NCI-H2171 (cell line): ENCODE measurements around the gene IL20RA.
A peak's percentile ranks its signal among the peaks of the same experiment; 100 is the strongest.
"Not testable (repeated sequence)": the region's sequence is repeated elsewhere in the genome, so short reads cannot be mapped to it uniquely, and the experiment has no call there.

Source experiments
- DNase-seq: peaks from one replicate; lab custom pipeline; 2025; lab: John Stamatoyannopoulos, UW

Gene IL20RA

GRCh38 chr6:136971609-136972008, 73.2 kb downstream of the IL20RA start:
- DNase-seq, result no peak

- no peak for DNase-seq
Measured at GRCh38 chr6:136969930-136970329, 74.8 kb downstream of the IL20RA start.

- DNase-seq, result no peak
Measured at GRCh38 chr6:136969433-136969832, 75.3 kb downstream of the IL20RA start.

- no peak for DNase-seq
Measured at GRCh38 chr6:136968837-136969236, 75.9 kb downstream of the IL20RA start.

- peak; percentile 30 for DNase-seq
Measured at GRCh38 chr6:136967876-136968752, 76.7 kb downstream of the IL20RA start.

- no peak for DNase-seq
Measured at GRCh38 chr6:136964398-136964797, 80.4 kb downstream of the IL20RA start.

GRCh38 chr6:136963259-136963658, 81.5 kb downstream of the IL20RA start:
- DNase-seq, result no peak

GRCh38 chr6:136962661-136963060, 82.1 kb downstream of the IL20RA start:
- DNase-seq, result peak; percentile 64

- DNase-seq, result no peak
Measured at GRCh38 chr6:136961848-136962247, 82.9 kb downstream of the IL20RA start.

GRCh38 chr6:136960781-136961180, 84.0 kb downstream of the IL20RA start:
- DNase-seq, result no peak

- not testable (repeated sequence) for DNase-seq
Measured at GRCh38 chr6:136959935-136960334, 84.8 kb downstream of the IL20RA start.

GRCh38 chr6:136959471-136959891, 85.3 kb downstream of the IL20RA start:
- no peak for DNase-seq

- no peak for DNase-seq
Measured at GRCh38 chr6:136958168-136958567, 86.6 kb downstream of the IL20RA start.

- no peak for DNase-seq
Measured at GRCh38 chr6:136956590-136957544, 87.9 kb downstream of the IL20RA start.

- no peak for DNase-seq
Measured at GRCh38 chr6:136955123-136955522, 89.6 kb downstream of the IL20RA start.

- no peak for DNase-seq
Measured at GRCh38 chr6:136952714-136953260, 92.0 kb downstream of the IL20RA start.

GRCh38 chr6:136950436-136951126, 94.2 kb downstream of the IL20RA start:
- no peak for DNase-seq
